GM19239 (cell line): Measurements from ENCODE around the gene NEK4.
"Not testable (repeated sequence)": the region's sequence is repeated elsewhere in the genome, so short reads cannot be mapped to it uniquely, and the experiment has no call there.

Source experiments
- DNase-seq: peaks from one replicate; pipeline ENCODE4 v3.0.0; 2011; ENCODE audit warnings: low spot score; ENCODE audit not compliant: insufficient read length
- FAIRE-seq: peaks from 2 replicates; lab custom pipeline; 2011; peaks lifted over from hg19 to GRCh38; lab: Jason Lieb, UNC

NEK4 gene

DNA sequence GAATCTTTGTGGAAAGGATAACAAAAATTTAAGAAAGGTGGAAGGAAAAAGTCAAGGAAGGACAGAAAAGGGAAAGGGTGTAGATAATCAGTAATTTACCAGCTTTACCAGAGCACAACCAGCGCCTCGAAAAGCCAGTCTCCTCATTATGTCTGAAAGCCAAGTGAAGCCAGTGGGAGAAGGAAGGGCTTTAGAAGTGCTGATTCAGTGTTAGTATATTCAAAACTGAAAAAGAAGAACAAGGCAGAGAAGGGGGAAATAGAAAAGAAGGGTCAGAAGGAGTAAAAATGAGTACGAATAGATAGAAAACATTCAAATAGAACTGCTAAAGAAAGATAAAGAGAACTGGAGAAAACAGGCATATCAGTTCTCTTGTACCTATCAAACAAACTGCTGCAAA, 89.1 kb downstream of the NEK4 start:
- FAIRE-seq: peak; percentile 18
- DNase-seq: no peak

DNA sequence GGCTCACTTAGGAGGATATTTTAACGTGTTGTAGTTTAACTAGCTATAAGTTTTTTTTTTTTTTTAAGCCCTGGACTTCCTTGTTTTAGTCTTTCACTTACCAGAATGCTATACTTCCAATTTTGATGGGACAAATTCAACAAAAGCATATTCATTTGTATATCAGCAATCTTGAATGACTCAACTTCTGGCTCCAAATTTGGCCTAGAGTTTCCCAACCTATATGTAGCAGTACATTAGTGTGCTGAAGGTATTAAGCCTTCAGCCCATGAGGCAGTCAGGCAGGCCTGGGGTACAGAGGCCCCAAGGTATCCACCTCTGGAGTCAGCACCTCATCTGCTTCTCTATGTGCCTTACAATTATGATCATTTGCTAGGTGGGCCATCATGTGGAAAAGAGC, 90.9 kb downstream of the NEK4 start:
- DNase-seq: no peak
- FAIRE-seq: no peak

DNA sequence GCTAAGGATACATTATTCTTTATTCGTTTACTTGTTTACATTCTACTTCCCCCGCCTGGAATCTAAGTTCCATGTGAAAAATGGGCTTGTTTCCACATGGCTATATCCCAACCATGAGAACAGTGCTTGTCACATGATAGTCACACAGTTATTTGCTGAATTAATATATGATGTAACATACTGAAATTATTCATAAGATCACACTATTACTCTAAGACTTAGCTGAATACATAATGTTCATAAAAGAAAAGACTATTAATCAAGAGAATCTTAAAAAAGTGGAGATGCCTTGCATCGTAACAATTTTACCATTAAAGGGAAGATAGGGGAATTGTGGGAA, 91.6 kb downstream of the NEK4 start:
- no peak for FAIRE-seq
- DNase-seq: no peak

DNA sequence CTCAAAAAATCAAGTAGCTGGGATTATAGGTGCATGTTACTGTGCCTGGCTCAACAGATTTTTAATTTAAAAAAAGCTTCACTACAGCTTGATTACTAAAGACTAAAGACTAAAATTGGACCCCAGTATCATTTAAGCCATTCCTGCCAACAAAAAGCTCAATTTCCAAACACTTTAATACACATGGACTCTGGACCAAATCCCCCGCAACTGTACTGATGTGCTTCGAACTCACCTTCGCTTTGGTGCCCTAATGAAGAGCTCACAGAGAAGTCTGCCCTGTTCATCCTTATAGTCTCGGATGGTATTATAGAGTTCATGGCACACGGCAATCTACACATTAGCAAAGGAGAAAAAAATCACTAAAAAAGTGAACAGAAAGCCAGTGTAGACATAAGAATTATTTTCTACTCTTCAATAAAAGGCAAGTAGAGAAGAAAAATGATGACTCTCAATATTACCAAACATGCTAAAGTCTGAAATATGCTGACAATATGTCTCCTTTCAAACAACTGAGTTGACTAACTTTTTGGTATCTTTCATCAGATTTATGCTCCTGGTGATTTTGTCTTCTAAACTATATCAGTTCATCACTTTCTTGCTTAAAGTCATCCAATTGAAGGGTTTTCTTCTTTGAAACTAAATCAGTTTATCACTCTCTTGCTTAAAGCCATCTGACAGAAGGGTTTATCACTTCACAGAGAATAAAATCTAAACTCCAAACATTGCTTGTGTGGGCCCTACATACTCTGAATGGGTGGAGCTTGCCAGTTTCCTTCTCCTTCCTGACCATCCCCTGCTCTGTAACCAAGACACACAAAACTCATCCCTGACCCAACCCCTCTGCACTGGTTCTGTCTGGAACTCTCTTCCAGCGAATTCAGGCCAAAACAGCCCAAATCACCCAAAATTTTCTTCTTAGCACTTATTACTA, 92.2 kb downstream of the NEK4 start:
- DNase-seq (no peak), FAIRE-seq (no peak)

DNA sequence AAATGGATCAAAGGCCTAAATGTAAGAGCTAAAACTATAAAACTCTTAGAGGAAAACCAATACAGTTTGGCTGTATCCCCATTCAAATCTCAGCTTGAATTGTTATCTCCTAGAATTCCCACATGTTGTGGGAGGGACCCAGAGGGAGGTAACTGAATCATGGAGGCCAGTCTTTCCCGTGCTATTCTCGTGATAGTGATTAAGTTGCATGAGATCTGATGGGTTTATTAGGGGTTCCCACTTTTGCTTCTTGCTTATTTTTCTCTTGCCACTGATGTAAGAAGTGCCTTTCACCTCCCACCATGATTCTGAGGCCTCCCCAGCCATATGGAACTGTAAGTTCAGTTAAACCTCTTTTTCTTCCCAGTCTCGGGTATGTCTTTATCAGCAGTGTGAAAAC, 94.5 kb downstream of the NEK4 start:
- FAIRE-seq, DNase-seq: not testable (repeated sequence)

DNA sequence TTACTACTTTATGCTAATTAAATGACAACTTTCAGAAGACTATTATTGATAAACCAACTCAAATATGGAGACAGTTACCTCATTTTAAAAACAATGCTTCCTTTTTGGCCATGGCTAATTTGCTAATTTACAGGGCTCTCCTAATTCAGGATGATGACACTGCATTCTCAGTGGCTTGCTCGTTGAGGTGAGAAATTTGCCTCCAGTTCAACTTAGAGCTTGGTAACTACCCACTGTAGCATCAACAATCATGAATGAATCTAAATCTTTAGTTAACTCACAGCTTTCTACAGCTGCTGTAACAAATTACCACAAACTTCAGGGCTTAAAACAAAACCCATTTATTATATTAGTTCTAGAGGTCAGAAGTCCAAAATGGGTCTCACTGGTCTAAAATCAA, 99.1 kb downstream of the NEK4 start:
- peak; percentile 14 for FAIRE-seq

DNA sequence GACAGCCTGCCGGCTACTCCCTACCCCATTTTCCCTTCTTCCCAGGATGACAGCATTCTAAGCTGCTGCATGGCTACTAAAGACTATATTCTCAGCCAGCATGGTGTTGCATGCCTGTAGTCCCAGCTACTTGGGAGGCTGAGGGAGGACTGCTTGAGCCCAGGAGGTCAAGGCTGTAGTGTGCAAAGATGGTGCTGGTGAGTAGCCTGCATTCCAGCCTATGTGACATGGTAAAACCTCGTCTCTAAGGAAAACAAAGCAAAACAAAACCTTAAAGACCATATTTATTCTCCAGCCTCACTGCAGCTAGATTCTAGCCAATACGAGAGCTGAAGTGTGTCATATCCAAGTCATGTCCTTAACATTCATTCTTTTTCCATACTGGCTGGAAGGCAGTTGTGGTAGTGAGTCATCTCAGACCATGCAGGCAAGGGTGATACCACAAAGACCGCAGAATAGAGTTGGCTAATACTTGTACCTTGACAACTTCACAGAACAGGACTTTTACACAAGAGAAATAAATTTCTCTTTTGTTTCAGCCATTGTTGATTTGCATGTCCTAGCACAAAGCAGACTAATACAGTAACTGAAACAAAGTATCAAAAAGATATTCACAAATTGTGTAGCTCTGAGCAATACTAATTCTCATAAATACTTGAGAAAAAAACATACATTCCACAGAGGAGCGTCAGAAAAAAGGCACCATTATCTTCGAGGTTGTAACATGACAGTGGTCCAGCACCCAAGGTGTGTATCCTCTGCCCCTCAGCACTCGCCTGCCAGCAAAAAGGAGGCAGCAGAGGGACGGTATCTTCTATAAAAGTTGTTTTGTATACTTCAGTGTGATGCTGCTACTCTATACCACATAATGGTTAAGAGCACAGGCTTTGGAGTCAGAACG, 99.9 kb downstream of the NEK4 start:
- FAIRE-seq (peak; percentile 76), DNase-seq (no peak)

More for the DNA sequence above, 99.1 kb downstream of the NEK4 start:
- DNase-seq: no peak

DNA sequence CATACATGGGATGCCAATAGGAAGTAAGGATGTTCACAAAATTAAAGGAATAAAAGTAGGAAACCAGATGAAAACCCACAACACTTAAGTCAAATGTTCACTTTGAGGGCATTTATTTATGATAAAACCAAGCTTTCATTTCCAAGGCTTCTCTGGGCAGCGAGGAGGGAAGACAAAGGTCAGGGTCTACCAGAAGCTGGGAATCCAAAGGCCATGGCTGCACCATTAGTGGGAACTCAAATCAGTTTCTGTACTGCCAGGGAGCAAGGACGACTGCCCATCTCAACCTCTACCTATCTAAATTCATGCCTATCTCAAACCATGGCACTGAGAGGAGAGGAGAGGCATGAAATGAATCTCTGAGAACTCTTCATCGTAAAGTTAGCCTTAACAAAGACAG, 107.6 kb downstream of the NEK4 start:
- FAIRE-seq (no peak), DNase-seq (no peak)

DNA sequence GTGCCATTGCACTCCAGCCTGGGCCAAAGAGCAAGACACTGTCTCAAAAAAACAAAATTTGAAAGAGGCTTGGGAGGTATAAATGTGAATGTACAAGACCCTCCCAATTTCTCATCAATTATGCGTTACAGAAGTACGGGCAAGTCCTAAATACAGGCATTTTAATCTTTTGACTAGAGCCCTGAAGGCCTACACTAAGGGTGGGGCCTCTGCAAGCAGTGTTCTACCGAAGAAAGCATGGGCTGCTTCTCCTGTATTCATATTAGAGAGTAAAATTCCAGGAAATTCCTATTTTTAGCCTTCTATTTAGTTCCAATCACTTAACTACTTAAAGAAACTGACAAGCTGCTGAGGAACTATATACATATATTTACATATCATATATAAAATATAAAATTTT, 110.7 kb downstream of the NEK4 start:
- no peak for DNase-seq
- FAIRE-seq: no peak
